DMS114 treated with DMSO at 0.1 percent for 48 hours (cell line): ENCODE results near the gene SH3RF3.

ENCODE experiments used
- DNase-seq: peaks from one replicate; lab custom pipeline; 2025; ENCODE audit not compliant: unreplicated experiment; lab: John Stamatoyannopoulos, UW

Gene SH3RF3

DNA sequence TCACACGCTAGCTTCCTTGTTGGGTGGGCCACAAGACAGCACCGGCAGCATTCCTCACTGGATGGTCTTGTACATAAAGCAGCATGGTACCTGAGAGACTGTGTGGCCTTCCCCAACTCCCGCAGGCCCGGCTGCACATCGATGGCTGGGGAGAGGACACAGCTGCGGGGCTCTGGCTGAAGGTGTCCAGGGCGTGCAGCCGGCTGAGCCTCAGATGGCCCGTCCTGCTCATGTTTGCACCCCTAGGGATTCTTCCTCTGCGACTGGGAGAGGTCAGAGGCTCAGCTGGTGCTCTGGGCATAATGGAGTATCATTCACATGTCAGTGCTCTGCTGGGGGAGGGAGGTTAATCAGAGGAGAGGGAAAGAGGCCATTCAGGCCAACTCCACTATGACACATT is 276.9 kb downstream of the SH3RF3 start:
- DNase-seq: no peak

DNA sequence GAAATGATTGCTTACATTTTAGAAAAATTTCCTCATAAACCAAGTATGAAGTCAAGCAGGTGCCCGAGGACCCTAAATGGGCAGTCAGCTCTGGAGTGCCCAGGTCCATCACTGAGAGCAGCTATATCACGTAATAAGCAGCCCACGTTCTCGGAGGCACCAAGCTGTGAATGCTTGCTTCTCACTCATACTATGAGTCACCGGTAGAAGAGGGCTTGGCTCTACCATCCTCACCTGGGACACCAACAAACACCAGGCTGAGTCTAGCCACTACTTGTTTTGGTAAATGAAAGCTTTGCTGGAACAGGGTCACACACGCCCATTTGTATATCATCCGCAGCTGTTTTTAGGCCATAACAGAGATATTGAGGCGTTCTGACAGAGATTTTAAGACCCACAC is 277.3 kb downstream of the SH3RF3 start:
- DNase-seq: no peak

DNA sequence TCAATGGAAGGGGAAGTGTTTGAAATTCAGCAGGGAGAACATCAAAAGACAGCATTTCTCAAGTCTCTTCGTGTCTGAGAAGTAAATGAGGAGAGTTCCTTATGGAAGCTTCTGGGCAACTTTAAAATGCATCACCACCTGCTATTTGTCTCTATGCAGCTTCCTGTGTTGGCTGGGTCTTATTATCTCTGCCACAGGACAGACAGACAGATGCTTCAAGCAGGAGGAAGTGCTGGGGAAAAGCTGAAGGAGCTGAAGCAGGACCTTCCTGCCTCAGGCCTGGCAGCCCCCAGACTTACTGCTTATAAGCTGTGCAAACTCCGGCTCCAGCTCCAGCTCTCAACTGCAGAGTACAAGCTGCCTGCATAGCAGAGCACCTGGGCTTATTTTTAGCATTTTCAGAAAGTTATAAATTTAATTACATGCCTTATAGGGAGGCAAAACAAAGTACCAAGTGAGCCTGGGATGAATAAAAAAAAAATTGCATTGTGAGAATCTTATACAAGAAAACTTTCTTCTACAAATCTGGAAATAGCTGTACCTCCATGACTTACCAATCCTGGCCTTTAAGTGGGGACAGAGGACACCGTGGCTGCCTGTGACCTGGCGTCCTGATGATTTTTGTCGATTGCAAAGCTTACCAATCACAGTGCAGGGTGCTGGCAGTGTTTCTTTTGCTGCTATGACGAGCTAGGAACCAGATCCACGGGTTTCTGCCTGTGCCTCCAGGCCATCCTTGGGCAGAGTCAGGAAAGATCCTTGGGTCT is 278.5 kb downstream of the SH3RF3 start:
- DNase-seq: no peak

DNA sequence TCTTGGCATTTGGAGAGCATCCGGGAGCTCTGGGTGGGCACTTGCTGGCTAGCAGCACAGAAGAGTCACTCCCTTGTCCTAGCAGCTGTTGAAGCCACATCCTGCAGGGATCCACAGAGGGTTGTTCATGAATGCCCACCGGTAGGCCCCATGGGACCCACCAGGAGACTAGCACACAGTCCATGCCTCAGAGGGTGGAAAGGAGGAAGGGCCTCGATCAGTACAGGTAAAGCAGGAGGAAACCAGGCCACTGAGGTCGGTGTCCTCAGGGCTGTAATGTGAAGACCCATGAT is 279.0 kb downstream of the SH3RF3 start:
- DNase-seq: no peak

DNA sequence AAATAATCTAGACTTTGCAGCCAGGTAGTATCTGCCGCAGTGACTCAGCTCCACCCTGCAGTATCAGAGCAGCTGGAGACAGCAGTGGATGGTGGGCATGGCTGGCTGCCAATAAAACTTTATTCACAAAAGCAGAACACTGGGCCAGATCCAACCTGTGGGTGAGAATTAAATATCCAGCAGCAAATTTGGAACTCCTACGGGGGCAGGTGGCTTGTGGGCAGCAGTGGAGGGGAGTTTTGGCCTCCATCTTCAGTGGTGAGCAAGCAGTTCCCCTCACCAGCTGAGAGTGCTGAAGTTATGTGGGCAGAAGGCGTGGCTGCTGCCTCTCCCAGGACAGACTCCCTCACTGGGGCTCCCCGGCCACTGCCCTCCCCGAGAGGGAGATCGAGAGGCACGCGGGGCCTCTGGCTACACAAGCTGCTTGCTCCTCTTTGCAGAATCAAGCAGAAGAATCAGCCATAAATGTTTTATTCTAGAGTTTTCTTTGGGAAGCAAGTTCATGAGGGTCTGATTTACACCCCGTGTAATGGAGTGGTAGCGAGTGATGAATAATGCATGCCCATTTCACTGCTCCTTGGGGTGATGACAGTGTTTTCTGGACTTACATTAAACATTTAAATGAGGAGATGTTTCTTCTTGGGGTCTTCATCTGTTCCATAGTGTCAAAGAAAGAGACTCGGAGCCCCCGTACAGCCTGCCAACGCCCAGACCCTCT is 280.5 kb downstream of the SH3RF3 start:
- DNase-seq: no peak

DNA sequence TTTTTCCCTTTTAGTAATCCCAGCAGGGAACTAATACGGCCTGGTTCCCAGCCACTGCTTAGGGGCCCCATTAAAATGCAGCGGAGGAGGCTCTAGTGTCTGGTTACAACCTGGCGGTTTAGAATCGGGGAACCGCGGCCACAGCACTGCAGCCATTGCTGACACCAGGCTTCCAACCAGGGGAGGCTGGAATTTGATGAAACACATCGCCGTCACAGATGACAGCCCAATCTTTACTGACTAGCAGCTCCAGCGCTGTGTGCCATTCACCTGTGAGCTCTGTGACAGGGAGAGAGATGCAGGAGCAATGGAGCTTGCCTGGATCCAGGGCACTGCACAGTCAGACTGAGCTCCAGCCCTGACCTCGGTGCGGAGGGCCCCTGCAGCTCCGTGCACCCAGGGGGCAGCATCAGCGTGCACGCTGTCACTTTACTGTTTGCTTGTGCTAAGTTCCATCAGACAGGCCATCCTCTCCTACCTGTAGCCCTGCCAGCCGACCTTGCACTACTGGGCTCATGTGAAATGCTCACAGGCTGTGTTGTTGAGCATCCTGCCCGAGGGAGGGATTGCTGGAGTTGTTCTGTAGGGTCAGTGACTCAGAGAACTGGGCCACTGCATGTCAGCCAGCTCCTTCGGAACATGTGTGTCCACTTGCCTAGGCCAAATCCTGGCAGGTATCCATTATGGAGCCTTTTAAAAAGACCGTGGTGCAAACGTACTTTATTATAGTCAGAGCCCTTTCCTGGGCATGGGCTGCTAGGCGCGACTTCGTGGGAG is 281.2 kb downstream of the SH3RF3 start:
- no peak for DNase-seq

DNA sequence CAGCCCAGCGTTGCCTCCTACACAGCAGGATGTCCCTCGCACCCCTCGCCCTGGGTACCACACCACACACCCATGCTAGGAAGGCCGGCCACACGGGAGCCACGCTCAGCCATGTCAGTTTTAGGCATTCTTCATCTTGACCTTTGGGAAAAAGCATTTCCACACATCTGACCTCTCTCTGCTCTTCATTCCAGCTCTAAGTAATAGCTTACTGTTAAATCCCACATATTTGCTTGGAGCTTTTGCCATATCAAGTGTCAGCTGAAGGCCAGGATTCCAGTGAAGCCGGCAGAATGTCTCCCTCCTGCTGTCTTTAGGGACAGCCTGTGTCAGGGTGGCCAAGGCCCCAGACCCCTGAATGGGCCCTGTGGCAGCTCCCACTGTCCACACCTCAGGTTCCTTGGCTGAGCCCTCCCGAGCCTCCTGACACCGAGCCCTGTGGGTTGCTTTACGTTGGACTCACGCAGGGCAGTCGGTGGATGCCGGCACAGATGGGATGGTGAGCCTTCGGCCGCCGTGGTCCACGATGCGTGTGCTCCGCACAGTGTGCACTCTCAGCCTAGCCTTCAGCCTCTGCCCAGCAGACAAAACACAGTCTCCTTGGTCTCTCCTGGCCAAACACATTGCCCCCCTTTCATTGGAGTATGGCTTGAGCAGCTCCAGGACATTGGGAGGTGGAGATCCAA is 282.8 kb downstream of the SH3RF3 start:
- DNase-seq: no peak

DNA sequence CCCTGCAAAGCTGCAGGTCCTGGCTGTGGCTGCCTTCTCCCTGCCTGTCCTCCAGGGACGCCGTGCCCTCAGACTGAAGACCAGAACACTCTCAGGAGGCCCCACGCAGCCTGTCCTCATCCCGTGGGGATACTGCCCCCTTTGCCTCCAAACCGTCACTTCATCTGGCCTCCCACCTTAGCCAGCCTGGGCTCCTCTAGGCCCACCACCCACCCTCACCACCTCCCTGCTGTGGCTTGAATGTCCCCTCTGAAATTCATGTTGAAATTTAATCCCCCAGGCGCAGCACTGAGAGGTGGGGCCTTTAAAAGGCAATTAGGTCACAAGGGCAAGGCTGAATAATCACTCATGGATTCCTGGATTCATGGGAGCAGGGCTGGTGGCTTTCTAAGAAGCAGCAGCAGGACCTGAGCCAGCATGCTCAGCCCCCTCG is 286.6 kb downstream of the SH3RF3 start:
- no peak for DNase-seq

DNA sequence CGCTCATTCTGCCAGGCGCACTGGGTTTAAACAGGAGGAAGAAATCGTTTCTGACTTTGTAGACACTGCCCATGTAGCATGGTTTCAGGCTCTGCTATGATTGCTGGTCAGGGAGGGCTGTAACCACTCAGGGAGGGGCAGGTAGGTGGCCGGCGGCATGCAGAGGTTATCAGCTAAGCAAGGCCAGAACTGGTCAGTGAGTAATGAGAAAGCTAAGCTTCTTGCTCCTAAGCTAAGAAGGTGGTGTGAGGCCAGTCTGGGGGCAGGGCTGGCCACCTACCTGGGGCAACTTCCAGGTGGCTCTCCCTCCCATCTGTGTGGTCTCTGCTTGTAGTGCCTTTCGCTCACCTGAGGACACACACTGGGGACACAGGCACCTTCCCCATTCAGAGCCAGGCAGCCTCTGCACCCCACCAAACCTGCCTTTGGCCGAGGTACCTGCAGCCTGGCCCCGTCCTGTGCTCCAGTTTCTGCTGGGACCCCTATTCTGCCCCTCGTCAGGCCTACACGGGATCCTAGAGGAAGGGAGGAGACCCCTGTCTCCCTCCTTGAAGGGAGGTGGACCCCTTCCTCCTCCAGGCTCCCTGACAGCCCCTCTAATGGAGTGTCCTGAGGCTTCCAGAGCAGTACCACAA is 288.8 kb downstream of the SH3RF3 start:
- no peak for DNase-seq

DNA sequence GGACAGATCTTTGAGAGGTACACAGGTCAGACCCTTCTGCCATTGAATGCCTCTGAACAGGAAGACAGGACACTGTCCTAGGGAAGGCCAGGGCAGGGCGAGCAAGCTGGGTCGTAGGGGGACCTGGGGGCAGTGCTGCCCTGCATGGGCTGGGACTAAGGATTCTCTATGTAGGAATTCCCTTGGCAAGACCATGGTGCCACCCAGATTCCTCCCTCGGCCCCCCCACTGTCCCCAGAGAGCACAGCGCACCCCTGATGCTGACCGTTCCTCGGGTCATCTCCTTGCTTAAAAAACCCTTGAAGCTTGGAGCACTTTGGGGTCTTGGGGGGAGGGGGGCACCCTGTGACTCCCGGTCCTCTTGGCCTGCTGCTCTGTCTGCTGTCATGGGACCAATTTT is 289.7 kb downstream of the SH3RF3 start:
- DNase-seq: no peak

DNA sequence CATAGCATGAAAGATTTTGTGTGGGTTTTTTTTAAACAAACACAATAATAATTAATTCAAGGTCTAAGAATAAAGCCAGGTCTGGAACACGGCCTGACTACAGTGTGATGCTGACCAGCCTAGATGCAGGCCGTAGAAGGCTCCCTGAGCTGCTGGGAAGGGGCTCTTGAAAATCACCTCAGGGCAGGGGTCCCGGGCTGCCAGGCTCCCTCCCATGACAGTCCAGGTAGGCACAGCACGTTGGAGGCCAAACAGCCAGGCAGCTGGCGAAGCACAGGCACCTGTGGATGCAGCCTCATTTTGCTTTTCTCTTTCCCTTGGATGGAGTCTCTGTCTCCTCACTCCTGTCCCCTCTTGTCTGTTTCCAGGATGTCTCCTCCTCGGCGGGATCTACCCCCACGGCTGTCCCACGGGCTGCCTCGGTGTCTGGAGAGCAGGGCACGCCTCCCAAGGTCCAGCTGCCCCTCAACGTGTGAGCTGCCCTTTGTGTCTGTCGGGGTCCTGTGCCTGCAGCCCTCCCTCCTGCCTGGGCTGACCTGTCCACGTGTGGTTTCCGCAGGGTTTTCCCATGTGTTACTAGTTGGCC is 290.3 kb downstream of the SH3RF3 start:
- no peak for DNase-seq

DNA sequence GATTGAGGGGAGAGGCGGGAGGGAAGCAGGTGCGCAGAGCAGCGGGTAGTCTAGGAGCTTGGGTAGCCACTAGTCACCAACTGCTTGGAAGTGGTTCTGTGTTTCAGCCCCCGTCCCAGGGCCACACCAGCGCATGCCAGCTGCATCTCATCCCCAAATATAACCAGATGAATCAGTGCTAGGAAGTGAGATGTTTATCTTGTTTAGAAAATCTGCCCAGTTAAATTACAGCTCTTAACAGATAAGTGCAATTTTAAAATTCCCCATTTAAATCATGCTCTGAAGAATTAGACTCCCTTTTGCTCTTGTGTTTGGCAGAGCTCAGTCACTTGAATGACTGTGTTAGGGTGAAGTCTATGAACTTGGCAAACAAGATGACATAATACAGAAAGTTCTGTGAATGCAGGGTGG is 291.0 kb downstream of the SH3RF3 start:
- no peak for DNase-seq

DNA sequence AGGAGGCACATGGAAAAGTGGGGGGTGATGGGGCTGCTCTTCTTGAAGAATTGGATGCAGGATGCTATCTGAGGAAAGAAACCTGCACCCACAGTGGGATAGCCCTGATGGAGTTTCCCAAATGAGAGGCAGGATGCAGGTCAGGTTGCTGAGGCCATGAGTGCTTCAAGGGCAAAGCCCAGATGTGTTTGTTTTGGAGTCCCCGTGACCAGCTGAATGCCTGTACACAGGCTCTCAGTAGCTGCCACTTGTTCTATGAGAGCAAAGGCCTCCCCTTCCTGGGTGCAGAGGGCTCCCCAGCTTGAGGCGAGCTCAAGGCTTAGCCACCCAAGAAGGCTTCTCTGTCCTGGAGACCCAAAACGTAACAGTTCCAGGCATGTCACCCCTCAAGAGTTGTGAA is 292.1 kb downstream of the SH3RF3 start:
- DNase-seq: no peak

DNA sequence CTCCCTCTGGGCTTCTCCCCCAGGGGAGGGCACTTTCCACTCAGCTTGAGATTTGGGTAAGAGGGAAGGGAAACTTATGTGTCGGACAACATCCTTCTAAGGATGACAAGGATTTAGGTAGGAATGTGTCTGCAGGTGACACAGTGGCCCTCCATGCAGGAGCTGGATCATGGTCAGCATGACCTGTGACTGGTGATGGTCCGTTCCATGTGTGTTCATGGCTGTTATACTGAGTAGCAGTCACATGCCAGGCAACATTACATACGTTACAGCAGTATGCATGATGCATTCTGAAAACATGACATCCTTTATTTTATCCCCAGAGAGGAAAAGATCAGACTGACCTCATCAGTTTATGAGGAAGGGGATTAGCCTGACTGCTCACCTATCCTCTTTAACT is 292.6 kb downstream of the SH3RF3 start:
- DNase-seq: no peak

DNA sequence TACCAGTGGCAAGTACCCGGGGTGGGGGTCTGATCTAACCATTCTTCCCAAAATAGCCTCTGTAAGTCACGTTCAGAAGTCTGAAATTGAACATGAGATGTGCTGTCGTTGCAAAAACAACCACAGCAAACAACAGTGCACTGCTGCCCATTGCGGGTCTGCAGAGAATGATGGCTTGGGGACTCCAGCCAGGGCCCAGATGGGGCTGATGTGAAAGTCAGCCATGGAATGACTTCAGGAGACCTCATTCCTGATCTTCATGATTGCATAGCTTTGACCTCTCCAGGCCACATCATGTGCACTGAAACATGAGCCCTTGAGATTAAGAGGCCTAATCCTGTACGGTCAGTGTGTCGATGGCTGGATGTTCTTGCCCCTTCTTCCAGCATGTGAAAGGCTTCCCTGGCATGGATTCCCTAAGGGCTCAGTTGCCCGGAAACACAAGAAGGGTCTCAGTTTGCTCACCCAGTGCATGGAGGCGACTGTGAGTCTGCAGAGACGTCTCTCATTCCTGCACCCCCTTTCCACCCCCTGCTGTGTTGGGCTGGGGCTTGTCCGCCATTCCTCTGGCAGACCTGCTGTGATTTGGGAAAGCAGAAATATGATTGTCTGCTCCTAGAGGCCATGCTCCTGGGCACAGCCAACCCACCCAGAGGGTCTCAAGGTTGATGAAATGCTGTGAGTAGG is 293.2 kb downstream of the SH3RF3 start:
- DNase-seq: no peak

DNA sequence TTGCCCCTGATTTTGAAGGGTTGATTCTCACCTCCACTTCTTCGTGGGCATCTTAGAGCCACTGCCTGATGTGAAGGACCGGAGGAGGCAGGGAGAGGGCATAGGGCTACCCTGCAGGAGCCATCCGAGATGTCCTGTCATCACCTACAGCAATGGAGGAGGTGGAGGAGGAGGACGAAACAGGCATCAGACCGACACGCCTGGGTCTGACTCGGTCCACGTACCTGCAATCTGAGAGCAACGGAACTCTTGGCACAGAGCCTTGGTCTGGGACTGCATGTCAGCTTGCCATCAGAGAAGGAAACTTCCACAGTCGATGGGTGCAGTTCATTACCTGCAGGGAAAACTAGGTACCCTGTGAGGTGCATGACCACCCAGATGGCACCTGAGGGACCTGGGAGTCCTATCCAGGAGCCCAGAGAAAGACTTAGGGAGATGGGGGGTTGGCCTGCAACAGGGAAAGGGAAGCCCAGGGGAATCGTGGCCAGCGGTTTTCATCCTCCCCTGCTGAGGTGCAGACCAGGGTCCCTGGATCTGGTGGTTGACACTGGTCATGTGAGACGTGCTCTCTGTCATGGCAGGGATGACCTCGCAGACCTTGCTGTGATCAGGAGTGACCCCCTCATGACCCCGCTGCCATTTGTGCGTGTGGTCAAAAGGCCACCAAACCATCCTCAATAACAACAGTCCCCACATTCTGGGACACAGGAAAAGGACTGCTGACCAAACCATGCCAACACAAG is 293.9 kb downstream of the SH3RF3 start:
- DNase-seq: no peak

DNA sequence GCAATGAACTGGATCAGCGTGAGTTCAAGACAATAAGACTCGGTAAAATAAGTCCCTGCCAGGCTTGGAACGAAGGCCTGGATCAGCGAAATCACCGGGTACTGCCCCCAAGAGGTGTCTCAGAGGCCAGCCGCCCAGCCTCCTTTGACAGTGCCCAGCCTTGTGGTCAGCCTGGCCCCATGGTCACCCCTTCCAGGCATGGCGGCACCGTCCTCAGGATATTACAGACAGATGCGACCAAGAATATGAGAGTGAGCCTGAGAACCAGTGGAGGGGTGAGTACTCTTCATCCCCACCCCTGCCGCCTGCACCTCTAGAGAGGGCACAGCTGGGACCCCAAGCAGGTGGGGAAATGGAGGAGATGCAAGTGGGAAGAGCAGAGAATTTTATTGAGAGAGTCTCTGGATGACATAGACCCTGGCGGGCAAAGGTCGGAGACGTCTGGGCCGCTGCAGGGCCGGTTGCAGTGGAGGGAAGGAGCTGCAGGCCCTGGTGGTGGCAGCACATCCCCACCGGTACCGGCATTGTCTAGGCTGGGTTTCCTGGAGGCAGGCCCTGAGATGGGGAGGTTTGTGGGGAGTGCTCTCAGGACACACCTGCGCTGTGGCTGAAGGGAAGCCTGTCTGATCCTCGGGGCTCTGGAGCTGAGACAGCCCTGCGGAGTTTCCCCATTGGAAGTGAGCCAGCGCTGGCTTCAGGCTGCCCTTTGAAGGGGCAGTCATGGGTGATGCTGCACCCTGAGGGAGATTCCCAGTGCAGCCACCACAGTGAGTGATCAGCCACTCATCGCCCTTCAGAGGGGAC is 294.8 kb downstream of the SH3RF3 start:
- DNase-seq: no peak

DNA sequence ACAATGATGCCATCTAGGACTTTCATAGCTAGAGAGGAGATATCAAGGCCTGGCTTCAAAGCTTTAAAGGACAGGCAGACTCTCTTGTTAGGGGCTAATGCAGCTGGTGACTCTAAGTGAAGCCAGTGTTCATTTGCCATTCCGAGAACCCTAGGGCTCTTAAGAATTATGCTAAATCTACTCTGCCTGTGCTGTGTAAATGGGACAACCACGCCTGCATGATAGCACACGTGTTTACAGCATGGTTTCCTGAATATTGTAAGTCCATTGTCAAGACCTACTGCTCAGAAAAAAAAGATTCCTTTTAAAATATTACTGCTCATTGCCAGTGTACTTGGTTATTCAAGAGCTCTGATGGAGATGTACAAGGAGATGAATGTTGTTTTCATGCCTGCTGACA is 296.4 kb downstream of the SH3RF3 start:
- no peak for DNase-seq

DNA sequence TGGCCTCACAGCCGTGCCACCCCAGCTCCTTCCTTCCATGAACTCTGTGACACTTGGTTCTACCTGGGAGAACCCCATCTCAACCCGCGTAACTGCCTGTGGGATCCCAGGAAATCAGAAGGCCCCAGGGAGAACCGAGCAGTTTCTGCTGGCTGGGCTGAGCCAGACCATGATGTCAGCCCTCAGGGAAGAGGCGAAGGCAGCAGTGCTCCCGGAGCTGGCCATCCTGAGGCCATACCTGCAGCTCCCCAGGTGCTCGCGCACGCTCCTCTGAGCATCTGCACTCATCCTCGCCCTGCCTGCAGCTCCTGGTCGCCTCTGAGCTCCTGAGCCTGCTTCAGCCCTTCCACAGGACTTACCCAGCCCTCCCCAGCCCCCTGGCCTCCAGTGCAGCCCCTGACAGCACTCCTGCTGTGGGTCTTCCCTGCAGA is 298.7 kb downstream of the SH3RF3 start:
- no peak for DNase-seq
